SK-N-SH treated with all-trans-retinoic acid at 6 μM for 48 hours (cell line): ENCODE data around the gene BSN.

Source experiments
- ATAC-seq: fragments of 200-7000 bp; cut with Tn5 transposase; 3 replicates; pipeline ENCODE4 v1.9.1; 2020; ENCODE audit warnings: mild to moderate bottlenecking, moderate library complexity
- ARNTL ChIP-seq: fragments of 450-650 bp; formaldehyde crosslinking; IDR thresholded peaks from 2 replicates; pipeline ENCODE4 v1.5.0; 2020; ENCODE audit warnings: low read depth, mild to moderate bottlenecking, moderate library complexity, borderline replicate concordance
- BACH2 ChIP-seq: fragments of 250-450 bp; sonication (Bioruptor Pico); IDR thresholded peaks from 2 replicates; pipeline ENCODE4 v1.9.0; 2021; ENCODE audit warnings: mild to moderate bottlenecking, borderline replicate concordance
- CREB5 ChIP-seq: fragments of 250-450 bp; sonication (Bioruptor Pico); IDR thresholded peaks from 2 replicates; pipeline ENCODE4 v1.5.1; 2020; ENCODE audit warnings: low read depth, mild to moderate bottlenecking, moderate library complexity
- CSDC2 ChIP-seq: fragments of 250-450 bp; sonication (Bioruptor Pico); IDR thresholded peaks from 2 replicates; pipeline ENCODE4 v1.5.0; 2020; ENCODE audit warnings: mild to moderate bottlenecking, moderate library complexity
- CSRNP3 ChIP-seq: fragments of 250-450 bp; sonication (Bioruptor Pico); IDR thresholded peaks from 2 replicates; pipeline ENCODE4 v1.5.1; 2021; ENCODE audit warnings: mild to moderate bottlenecking, moderate library complexity
- ESRRG ChIP-seq: fragments of 250-450 bp; sonication (Bioruptor Pico); IDR thresholded peaks from 2 replicates; pipeline ENCODE4 v1.6.1; 2021; ENCODE audit warnings: mild to moderate bottlenecking
- GLIS3 ChIP-seq: fragments of 250-450 bp; sonication (Bioruptor Pico); IDR thresholded peaks from 2 replicates; pipeline ENCODE4 v1.5.0; 2020; ENCODE audit warnings: mild to moderate bottlenecking, moderate library complexity
- ISL1 ChIP-seq: fragments of 250-450 bp; sonication (Bioruptor Pico); IDR thresholded peaks from 2 replicates; pipeline ENCODE4 v2.1.2; 2022; ENCODE audit warnings: mild to moderate bottlenecking, moderate library complexity
- OSR1 ChIP-seq: fragments of 250-450 bp; sonication (Bioruptor Pico); IDR thresholded peaks from 2 replicates; pipeline ENCODE4 v1.8.0; 2022; ENCODE audit warnings: moderate library complexity, mild to moderate bottlenecking, inconsistent platforms
- PATZ1 ChIP-seq: fragments of 250-450 bp; sonication (Bioruptor Pico); IDR thresholded peaks from 2 replicates; pipeline ENCODE4 v1.8.0; 2020; ENCODE audit warnings: mild to moderate bottlenecking, moderate library complexity, borderline replicate concordance
- POU6F1 ChIP-seq: fragments of 250-450 bp; sonication (Bioruptor Pico); IDR thresholded peaks from 2 replicates; pipeline ENCODE4 v1.8.0; 2021; ENCODE audit warnings: low read depth, mild to moderate bottlenecking, moderate library complexity, borderline replicate concordance
- PPARA ChIP-seq: fragments of 250-450 bp; sonication (Bioruptor Pico); IDR thresholded peaks from 2 replicates; pipeline ENCODE4 v1.5.0; 2020; ENCODE audit warnings: mild to moderate bottlenecking, borderline replicate concordance
- RARB ChIP-seq: fragments of 250-450 bp; sonication (Bioruptor Pico); IDR thresholded peaks from 2 replicates; pipeline ENCODE4 v1.8.0; 2021; ENCODE audit warnings: mild to moderate bottlenecking, moderate library complexity
- SNAI2 ChIP-seq: fragments of 250-450 bp; sonication (Bioruptor Pico); IDR thresholded peaks from 2 replicates; pipeline ENCODE4 v1.5.0; 2020; ENCODE audit warnings: mild to moderate bottlenecking, moderate library complexity
- TCF4 ChIP-seq: fragments of 250-450 bp; sonication (Bioruptor Pico); IDR thresholded peaks from 2 replicates; pipeline ENCODE4 v1.8.0; 2021; ENCODE audit warnings: mild to moderate bottlenecking, moderate library complexity, borderline replicate concordance
- TOX ChIP-seq: fragments of 250-450 bp; sonication (Bioruptor Pico); IDR thresholded peaks from 2 replicates; pipeline ENCODE4 v1.8.0; 2021; ENCODE audit warnings: mild to moderate bottlenecking, moderate library complexity, borderline replicate concordance
- TSHZ2 ChIP-seq: fragments of 250-450 bp; sonication (Bioruptor Pico); IDR thresholded peaks from 2 replicates; pipeline ENCODE4 v1.5.0; 2020; ENCODE audit warnings: mild to moderate bottlenecking, moderate library complexity
- ZC3H10 ChIP-seq: fragments of 250-450 bp; sonication (Bioruptor Pico); IDR thresholded peaks from 2 replicates; pipeline ENCODE4 v1.5.1; 2021; ENCODE audit warnings: mild to moderate bottlenecking, moderate library complexity
- ZFP3 ChIP-seq: fragments of 250-450 bp; sonication (Bioruptor Pico); IDR thresholded peaks from 2 replicates; pipeline ENCODE4 v1.5.0; 2020; ENCODE audit warnings: mild to moderate bottlenecking, moderate library complexity
- ZFP30 ChIP-seq: fragments of 450-650 bp; formaldehyde crosslinking; IDR thresholded peaks from 2 replicates; pipeline ENCODE4 v1.5.0; 2022; ENCODE audit warnings: mild to moderate bottlenecking, moderate library complexity
- ZNF565 ChIP-seq: fragments of 450-650 bp; formaldehyde crosslinking; conservative IDR thresholded peaks from 2 replicates; pipeline ENCODE4 v1.5.0; 2020; ENCODE audit warnings: low read depth, mild to moderate bottlenecking, moderate library complexity
- ZNF70 ChIP-seq: fragments of 450-650 bp; formaldehyde crosslinking; IDR thresholded peaks from 2 replicates; pipeline ENCODE4 v1.5.0; 2020; ENCODE audit warnings: mild to moderate bottlenecking, moderate library complexity
- ZNF8 ChIP-seq: fragments of 450-650 bp; formaldehyde crosslinking; IDR thresholded peaks from 2 replicates; pipeline ENCODE4 v1.5.0; 2020; ENCODE audit warnings: mild to moderate bottlenecking, moderate library complexity

BSN gene

GRCh38 chr3:49609815-49610214, 55.5 kb downstream of the BSN start:
- peak; percentile 71 for ATAC-seq
- TF ChIP-seq TCF4 (CRISPR knock-in tag) (peak; percentile 36; the same call in 1 of the 2 replicates), CSDC2 (CRISPR knock-in tag) (no peak)
- TF ChIP-seq, all 23 proteins: peak for 1

GRCh38 chr3:49610666-49611280, 56.5 kb downstream of the BSN start:
- TF ChIP-seq ISL1 (CRISPR knock-in tag) (no peak), SNAI2 (CRISPR knock-in tag) (no peak), TCF4 (CRISPR knock-in tag) (no peak), POU6F1 (CRISPR knock-in tag) (no peak), ESRRG (CRISPR knock-in tag) (no peak)
- no peak for ATAC-seq

GRCh38 chr3:49611291-49611690, 57.0 kb downstream of the BSN start:
- no peak for ATAC-seq

GRCh38 chr3:49611719-49612118, 57.4 kb downstream of the BSN start:
- TF ChIP-seq ZNF70 (CRISPR knock-in tag) (no peak), ARNTL (no peak)
- ATAC-seq, result no peak

More at GRCh38 chr3:49611291-49611690, 57.0 kb downstream of the BSN start:
- TF ChIP-seq PATZ1 (CRISPR knock-in tag) (no peak), ZFP3 (CRISPR knock-in tag) (no peak), OSR1 (CRISPR knock-in tag) (no peak), ARNTL (no peak), BACH2 (CRISPR knock-in tag) (no peak), ZFP30 (no peak), ESRRG (CRISPR knock-in tag) (no peak), TOX (no peak), ISL1 (CRISPR knock-in tag) (no peak), ZC3H10 (no peak), CSRNP3 (CRISPR knock-in tag) (no peak), PPARA (CRISPR knock-in tag) (no peak), RARB (CRISPR knock-in tag) (no peak), CREB5 (CRISPR knock-in tag) (no peak), GLIS3 (no peak), ZNF8 (CRISPR knock-in tag) (no peak), ZNF565 (CRISPR knock-in tag) (no peak)

- no peak for ATAC-seq
- TF ChIP-seq ARNTL, result no peak
- TF ChIP-seq ZFP30, result no peak
- no peak for TF ChIP-seq TCF4 (CRISPR knock-in tag)
- TF ChIP-seq CREB5 (CRISPR knock-in tag), result no peak
- no peak for TF ChIP-seq TSHZ2 (CRISPR knock-in tag)
- no peak for TF ChIP-seq ZC3H10
- no peak for TF ChIP-seq SNAI2 (CRISPR knock-in tag)
- no peak for TF ChIP-seq ZNF565 (CRISPR knock-in tag)
- TF ChIP-seq TOX, result no peak
- no peak for TF ChIP-seq BACH2 (CRISPR knock-in tag)
- no peak for TF ChIP-seq CSRNP3 (CRISPR knock-in tag)
Observed at GRCh38 chr3:49614936-49615335, 60.7 kb downstream of the BSN start.
